ENCODE results near the gene F9. TPM values are rescaled to one million over a fixed set of nuclear protein-coding genes. Genes with fewer than 3 reads are reported as not detected.

F9 gene
- total RNA-seq, result not detected in 2 replicates

DNA sequence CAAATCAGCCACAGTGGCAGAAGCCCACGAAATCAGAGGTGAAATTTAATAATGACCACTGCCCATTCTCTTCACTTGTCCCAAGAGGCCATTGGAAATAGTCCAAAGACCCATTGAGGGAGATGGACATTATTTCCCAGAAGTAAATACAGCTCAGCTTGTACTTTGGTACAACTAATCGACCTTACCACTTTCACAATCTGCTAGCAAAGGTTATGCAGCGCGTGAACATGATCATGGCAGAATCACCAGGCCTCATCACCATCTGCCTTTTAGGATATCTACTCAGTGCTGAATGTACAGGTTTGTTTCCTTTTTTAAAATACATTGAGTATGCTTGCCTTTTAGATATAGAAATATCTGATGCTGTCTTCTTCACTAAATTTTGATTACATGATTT is at the start of gene F9:
Gene F9 (plus strand): TSS at position 190 of the 400 bp plus-strand sequence. CDS start 26 bp downstream, at position 216.

Other genes starting within 250 kb of the F9 start
- 0.13 and 0.43 TPM in 2 replicates for gene MCF2, start 177.4 kb downstream of the F9 start, total RNA-seq